ENCODE measurements around the gene PCMTD2.

PCMTD2 gene

DNA sequence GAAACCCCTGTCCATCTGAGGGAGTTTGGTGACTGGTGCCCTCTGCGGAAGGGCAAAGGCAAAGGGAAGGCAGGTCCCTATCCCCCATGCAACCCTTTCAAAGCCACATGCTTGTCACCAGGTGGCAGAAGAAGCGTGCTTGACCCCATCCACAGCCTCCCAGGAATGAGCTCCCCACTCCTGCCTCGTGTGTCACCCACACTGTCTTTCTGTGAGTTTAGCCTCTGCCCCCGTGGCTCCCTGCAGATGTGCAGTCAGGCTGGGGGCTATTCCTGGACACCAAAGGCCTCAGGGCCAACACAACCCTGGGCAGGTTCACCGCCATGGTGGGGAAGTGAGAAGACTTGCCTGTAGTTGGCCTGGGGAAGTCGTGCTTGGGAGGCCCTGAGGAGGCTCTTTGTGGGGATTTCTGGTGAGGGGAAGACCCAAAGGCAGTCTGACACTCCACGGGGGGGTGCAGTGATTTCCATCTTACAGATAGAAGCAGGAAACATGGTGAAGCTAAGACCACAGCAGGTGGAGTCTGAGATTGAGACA, 16.6 kb upstream of the PCMTD2 start:
- no peak for DNase-seq (ENCODE audit: low spot score)

DNA sequence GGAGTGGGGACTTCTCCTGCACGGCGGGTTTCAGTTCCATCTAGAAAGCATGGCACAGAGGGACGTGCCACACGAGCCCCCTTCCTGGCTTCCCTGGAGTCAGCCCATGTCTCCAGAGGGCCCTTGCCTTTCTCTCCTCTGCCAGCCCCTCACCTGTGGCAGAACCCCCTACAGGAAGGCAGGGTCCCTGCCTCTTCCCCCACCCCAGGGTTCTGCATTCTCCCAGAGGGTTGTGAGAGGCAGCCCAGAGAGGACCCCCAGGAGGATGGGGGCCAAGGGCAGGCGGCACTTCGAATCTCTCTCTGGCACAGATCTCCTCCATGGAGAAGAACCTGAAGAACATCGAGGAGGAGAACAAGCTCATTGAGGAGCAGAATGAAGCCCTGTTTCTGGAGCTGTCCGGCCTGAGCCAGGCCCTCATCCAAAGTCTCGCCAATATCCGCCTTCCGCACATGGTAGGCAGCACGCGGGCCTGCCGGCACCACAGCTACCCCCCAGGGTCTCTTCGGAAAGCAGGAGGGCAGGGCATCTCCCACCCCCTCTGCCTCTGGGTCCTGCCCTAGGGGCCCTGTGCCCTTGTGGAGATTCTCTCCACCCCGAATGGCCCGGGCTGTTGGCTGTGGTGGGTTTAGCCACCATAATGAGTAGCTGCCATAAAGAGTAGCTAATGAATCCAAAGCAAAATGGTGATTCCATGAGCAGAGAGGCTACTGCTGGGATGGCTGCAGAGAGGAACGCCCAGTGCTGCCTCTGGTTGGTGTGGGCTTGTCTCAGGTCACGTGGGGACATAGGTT, 15.9 kb upstream of the PCMTD2 start:
- no peak for DNase-seq (ENCODE audit: low spot score)

DNA sequence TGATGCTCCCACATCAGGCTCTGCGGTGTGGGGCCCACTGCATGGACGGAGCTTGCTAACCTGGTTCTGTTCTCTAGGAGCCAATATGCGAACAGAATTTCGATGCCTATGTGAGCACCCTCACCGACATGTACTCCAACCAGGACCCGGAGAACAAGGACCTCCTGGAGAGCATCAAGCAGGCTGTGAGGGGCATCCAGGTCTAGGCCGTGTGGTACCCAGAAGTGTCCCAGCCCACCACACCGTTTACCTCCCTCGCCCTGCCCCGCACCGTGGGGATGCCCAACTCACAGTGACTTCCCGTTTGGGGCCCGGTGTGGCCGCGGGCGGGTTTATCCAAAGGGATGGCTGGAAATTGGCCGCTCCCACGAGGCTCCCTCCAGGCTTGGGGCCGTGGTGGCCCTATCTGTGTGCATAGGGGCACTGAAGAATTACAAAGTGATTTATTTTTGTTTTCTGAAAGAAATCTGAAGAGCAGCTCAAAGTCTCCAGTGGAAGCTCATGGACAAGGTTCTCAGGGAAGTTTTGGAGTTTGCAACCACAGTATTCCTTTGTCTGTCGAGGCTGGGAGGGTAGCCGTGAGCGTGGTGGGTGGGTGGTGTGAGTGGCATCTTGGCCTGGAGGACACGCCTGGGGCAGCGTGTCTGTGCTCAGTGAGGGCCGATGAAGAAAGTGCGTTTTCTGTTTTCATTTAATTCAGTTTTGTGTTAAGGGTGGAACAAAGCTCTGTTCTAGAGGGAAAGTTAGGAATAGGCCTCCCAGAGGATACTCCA, 15.1 kb upstream of the PCMTD2 start:
- DNase-seq (ENCODE audit: low spot score): no peak

DNA sequence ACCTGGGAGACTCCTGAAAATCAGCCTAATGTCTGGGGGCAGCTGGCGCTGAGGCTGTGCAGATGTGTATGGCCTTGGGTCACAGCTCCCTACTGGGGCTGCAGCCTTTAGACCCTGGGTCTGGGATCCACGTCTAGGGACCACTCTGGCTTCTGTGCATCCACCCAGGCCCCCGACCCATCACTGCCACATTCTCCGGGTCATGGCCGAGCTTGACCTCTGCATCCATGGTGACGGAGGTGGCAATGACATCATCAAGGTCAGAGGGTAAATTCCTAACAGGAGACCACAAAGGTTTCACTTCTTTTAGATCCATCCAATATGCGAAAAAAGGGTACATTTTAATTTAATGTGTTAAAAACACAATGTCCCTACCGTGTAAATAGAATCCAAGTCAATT, 14.5 kb upstream of the PCMTD2 start:
- DNase-seq (ENCODE audit: low spot score): no peak

GRCh38 chr20:64242003-64242796, 13.3 kb upstream of the PCMTD2 start:
- DNase-seq (ENCODE audit: low spot score): no peak

DNA sequence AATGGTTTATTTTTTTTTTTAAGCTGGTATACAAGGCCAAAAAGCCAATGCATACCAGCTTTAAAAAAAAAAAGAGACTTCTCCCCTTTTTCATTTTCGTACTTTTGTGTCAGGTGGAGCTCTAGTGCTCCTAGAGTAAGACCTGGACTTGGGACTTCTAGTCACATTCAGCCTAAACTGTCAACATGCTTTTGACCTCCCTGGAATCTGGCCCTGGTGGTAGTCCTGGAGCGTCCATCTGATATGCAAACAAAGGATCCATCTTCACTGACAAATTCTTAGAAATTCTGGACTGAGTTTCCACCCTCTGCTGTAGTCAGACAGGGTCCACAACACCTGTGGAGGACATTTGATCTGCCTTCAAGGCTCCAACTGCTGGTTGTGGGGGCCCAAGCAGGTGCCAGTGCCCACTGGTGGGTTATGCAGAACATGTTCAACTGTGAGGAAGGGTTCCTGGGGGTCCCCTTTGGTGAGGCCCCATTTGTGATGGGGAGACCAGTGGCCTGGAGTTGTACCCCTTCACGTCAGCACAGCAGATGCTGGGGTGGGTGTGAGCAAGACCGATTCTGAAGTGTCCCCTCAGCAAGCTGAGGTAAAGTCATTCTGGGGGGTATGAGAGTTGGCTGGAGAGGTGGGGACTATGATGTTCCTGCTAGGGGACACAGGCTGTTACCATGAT, 12.6 kb upstream of the PCMTD2 start:
- DNase-seq (ENCODE audit: low spot score): no peak

DNA sequence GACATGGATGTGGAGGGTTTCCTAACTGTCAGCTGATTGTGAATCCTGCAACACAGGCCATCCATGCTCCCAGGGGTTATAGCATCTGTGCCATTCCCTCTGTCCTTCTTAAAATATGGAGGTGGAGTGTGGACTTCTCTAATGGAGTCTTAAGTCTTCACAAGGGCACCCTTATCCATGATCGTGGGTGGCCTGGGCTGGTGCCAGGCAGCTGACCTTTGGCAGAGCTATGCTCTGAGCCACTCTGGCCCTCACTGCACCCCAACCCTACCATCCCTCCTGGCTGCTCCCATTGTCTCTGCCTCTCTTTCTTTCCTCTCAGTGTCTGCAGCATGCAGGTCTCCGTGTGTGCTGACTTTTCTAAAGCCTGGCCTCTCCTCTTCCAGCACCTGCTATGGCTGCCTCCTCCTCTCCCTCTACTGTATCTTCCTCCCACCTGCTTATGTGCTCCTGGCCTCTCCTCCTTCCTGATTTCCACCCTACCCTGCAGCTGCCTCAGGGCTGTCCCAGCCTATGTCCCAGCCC, 11.2 kb upstream of the PCMTD2 start:
- no peak for DNase-seq (ENCODE audit: low spot score)

DNA sequence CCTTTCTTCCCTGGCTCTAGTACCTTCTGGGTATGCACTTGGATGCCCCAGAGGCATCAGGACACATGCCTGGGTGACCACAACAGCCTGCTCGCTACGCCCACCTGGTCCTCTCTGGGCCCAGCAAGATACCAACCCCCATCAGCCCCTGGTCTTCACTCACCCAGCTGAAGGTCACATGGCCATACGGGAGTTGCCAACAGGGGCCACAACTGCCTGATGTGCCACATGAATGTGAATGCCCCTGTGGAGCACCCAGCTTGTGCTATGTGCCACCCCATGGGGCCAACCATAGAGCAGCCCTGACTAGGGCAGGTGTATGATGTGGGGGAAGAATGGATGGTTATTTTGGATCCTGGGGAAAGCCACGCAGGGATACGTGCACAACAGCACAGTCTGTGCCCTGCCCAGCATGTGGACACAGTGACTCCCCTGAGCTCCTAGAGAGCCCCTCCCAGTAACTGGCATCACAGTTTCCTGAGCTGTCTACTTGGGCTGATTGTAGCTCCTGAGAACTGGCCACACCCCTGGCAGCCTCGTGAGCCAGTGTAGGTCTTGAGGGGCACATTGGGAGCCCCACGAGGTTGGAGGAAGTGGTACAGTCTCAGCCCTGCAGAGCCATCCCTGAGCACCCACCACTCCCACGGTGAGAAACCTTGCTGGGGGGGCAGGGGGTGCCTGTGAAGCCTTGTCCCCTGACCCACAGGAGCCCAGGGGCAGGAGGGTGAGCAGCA, 10.5 kb upstream of the PCMTD2 start:
- no peak for DNase-seq (ENCODE audit: low spot score)

- DNase-seq (ENCODE audit: low spot score): no peak
Measured at GRCh38 chr20:64245746-64246595, 9.6 kb upstream of the PCMTD2 start.

- DNase-seq (ENCODE audit: low spot score): no peak
Measured at GRCh38 chr20:64246616-64247306, 8.8 kb upstream of the PCMTD2 start.

DNA sequence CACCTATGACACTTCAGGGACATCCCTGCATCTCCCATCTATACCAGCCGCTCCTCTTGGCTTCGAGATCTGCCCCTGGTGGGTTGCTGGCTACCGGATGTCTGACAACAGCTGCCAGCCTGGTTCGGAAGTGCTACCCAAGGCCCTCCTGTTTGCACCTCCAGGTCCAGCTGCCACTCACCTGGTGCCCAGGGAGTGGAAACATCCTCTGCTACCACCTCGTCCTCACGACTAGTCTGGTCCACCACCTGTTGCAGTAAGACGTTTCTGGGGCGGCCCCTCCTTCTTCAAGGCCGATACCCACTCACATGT, 8.3 kb upstream of the PCMTD2 start:
- no peak for DNase-seq (ENCODE audit: low spot score)

- DNase-seq (ENCODE audit: low spot score): no peak
Measured at GRCh38 chr20:64247970-64248841, 7.3 kb upstream of the PCMTD2 start.

DNA sequence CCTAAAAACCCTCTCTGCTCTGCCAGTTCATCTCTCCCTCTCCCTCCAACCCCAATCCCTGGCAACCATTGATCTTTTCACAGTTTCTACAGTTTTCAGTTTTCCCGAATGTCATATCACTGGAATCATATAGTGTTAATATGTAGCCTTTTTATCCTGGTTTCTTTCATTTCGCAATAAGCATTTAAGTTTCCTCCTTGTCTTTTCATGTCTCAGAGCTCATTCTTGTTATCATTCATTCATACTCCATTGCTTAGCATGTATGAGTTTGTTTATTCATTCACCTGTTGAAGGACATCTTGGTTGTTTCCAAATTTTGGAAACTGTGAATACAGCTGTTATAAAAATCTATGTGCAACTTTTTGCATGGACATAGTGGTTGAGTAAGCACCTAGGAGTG, 5.5 kb upstream of the PCMTD2 start:
- no peak for DNase-seq (ENCODE audit: low spot score)

DNA sequence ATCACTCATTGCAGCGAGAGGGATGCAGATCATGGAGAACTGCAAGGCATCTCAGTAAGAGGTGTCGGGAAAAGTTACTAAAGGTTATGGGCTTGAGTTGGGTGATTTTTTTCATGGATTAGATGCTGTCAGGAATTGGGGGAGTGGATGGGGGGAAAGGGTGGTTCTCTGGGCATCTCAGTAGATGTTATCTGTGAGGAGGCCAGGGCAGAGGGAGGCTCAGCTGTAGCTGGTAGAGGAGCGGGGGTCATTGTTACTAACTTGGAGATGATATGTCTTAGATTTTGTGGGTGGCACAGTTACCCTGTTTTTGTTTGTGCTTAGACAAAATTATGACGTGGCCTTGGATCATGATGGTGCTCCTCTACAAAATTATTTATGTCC, 2.6 kb upstream of the PCMTD2 start:
- no peak for DNase-seq (ENCODE audit: low spot score)

- DNase-seq (ENCODE audit: low spot score): no peak
Measured at GRCh38 chr20:64253443-64253842, 2.1 kb upstream of the PCMTD2 start.

DNA sequence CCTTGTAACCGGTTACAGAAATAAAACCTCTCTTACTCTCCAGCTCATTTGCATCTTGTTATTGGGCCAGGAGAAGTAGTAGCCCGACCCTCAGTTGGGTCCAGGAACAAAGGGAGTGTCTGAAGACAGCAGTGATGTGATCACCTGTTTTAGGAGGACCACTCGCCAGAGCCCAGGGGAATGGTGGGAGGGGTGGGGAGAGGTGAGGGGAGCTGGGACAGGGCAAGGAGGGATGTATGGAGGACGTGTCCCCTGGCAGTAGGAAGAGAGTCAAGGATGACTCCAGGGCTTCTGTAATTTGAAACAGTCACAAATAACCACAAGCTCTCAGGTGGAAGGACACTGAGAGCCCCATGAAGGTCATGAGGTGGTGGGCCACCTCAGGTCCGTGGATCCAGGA, 1.4 kb upstream of the PCMTD2 start:
- DNase-seq (ENCODE audit: low spot score): no peak

- DNase-seq (ENCODE audit: low spot score): no peak
Measured at GRCh38 chr20:64254571-64255360, 782 bp upstream of the PCMTD2 start.

Data from activated CD4-positive, alpha-beta T cell treated with anti-CD3 and anti-CD28 coated beads, Interleukin-2, Interleukin-4, amounts not matched to agents 100 ng/mL and 50 ng/mL, durations not matched to agents 16 hours and 8 hours (primary cell).